ENCODE measurements around the gene OPHN1. TPM values are rescaled to one million over a fixed set of nuclear protein-coding genes. Genes with fewer than 3 reads are reported as not detected.
"Not testable (repeated sequence)": the region's sequence is repeated elsewhere in the genome, so short reads cannot be mapped to it uniquely, and the experiment has no call there.

Gene OPHN1
- total RNA-seq, 2 experiments from 2014 or later = 0.04 TPM; not detected in 1

DNA sequence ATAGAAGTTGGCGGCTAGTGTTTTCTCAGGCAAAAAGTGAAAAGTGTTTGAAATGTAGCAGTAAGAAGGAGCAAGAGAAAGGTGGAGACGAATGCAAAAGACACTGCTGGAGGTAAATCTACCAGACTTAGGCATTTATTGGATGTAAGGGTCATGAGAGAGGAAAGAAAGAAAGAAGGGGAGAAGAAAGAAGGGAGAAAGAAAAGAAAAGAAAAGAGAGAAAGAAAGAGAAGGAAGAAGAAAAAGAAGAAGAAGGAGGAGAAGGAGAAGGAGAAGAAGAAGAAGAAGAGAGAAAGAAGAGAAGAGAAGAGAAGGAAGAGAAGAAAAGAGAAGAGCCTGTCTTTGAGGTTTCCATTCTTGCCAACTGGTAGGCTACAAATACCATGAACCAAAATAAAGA, 31.2 kb downstream of the OPHN1 start:
- CTCF ChIA-PET = no interaction called here
- Mint-ChIP-seq H3K27me3 (peaks cover 2% of the 10 kb centered on the region), H3K4me1 (ENCODE audit: low read depth) (no peaks in the 10 kb centered on the region), H3K36me3 (ENCODE audit: low read depth) (no peaks in the 10 kb centered on the region), H3K27ac (no peak overlapping the region), H3K4me3 (no peak overlapping the region), H3K9me3 (no peaks in the 10 kb centered on the region)
- intact Hi-C loops (cut with micrococcal nuclease) = no loop called here
- ATAC-seq (no peak), DNase-seq (no peak)
- POLR2A ChIA-PET = no interaction called here
- TF ChIP-seq, protein P1, sequence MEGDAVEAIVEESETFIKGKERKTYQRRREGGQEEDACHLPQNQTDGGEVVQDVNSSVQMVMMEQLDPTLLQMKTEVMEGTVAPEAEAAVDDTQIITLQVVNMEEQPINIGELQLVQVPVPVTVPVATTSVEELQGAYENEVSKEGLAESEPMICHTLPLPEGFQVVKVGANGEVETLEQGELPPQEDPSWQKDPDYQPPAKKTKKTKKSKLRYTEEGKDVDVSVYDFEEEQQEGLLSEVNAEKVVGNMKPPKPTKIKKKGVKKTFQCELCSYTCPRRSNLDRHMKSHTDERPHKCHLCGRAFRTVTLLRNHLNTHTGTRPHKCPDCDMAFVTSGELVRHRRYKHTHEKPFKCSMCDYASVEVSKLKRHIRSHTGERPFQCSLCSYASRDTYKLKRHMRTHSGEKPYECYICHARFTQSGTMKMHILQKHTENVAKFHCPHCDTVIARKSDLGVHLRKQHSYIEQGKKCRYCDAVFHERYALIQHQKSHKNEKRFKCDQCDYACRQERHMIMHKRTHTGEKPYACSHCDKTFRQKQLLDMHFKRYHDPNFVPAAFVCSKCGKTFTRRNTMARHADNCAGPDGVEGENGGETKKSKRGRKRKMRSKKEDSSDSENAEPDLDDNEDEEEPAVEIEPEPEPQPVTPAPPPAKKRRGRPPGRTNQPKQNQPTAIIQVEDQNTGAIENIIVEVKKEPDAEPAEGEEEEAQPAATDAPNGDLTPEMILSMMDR (IDR thresholded peaks at IDR 0.05) = no peak

DNA sequence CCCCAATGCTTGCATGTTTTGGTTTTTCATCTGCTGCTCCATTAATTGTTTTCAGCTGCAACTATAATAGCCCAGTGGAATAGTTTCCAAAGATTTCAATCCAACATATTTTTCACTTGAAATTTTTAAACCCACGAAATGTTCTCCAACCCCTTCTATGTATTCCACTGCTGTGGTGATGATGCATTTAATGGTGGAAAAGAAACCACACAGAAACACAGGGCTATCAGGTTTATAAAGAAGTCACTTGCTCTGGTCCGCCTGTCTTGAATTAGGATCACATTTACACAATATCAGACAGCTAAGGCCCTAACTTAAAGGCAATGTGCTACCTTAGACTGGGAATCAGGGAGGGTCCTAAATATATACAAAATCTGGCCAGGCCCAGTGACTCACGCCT, 35.0 kb downstream of the OPHN1 start:
- TF ChIP-seq, protein P1 (IDR thresholded peaks at IDR 0.05) = no peak
- ChIA-PET POLR2A (no interaction called here), CTCF (no interaction called here)
- Mint-ChIP-seq H3K27me3 (peaks cover 2% of the 10 kb centered on the region), H3K4me1 (ENCODE audit: low read depth) (no peaks in the 10 kb centered on the region), H3K36me3 (ENCODE audit: low read depth) (no peaks in the 10 kb centered on the region), H3K9me3 (no peaks in the 10 kb centered on the region), H3K4me3 (no peak overlapping the region), H3K27ac (no peak overlapping the region)
- intact Hi-C loops (cut with micrococcal nuclease) = no loop called here
- DNase-seq (no peak), ATAC-seq (no peak)

DNA sequence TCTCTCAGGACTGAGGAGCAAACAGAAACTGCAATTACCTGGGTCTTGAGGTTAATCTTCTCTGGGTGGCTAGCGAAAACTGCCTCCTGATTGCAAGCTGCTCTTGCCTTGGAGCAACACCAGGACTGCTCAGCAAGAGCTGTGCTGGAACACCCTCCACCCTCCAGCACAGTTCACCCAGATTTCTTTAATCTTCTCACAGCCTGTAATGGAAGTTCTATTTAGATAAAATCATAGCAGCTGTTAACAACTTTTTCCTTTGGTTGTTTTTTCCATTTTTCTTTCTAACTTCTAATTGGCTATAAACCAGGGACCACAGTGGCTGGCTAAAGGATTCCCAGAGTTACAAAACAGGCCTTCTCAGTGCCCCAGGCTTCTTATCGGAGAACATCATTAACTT, 36.3 kb downstream of the OPHN1 start:
- TF ChIP-seq, protein P1 (IDR thresholded peaks at IDR 0.05) = no peak
- H3K36me3 Mint-ChIP-seq (ENCODE audit: low read depth) = no peaks in the 10 kb centered on the region
- H3K27ac Mint-ChIP-seq = no peak overlapping the region
- no peak overlapping the region for H3K4me3 Mint-ChIP-seq
- ChIA-PET CTCF (no interaction called here), POLR2A (no interaction called here)
- ATAC-seq (no peak), DNase-seq (no peak)
- H3K9me3 Mint-ChIP-seq = no peaks in the 10 kb centered on the region
- no peaks in the 10 kb centered on the region for H3K4me1 Mint-ChIP-seq (ENCODE audit: low read depth)
- intact Hi-C loops (cut with micrococcal nuclease) = no loop called here
- H3K27me3 Mint-ChIP-seq = peaks cover 2% of the 10 kb centered on the region

DNA sequence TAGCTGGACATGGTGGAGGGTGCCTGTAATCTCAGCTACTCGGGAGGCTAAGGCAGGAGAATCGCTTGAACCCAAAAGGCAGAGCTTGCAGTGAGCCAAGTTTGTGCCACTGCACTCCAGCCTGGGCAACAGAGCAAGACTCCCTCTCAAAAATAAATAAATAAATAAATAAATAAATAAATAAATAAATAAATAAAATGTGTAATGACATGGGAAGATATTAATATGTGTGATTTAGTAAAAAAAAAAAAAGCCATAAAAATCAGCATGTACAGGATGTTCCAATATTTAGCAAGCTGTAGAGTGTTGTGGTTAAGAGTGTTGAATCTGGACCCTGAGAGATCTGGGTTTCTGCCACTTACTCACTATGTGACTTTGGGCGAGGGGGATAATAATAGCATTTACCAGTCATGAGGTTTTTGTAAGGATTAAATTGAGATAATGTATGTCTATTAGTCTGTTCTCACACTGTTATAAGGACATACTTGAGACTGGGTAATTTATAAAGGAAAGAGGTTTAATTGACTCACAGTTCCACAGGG, 43.8 kb downstream of the OPHN1 start:
- CTCF ChIA-PET; POLR2A ChIA-PET; H3K9me3 Mint-ChIP-seq; ATAC-seq; intact Hi-C loops (cut with micrococcal nuclease); H3K4me1 Mint-ChIP-seq (ENCODE audit: low read depth); H3K36me3 Mint-ChIP-seq (ENCODE audit: low read depth); DNase-seq; H3K4me3 Mint-ChIP-seq; H3K27ac Mint-ChIP-seq; H3K27me3 Mint-ChIP-seq: not testable (repeated sequence)

DNA sequence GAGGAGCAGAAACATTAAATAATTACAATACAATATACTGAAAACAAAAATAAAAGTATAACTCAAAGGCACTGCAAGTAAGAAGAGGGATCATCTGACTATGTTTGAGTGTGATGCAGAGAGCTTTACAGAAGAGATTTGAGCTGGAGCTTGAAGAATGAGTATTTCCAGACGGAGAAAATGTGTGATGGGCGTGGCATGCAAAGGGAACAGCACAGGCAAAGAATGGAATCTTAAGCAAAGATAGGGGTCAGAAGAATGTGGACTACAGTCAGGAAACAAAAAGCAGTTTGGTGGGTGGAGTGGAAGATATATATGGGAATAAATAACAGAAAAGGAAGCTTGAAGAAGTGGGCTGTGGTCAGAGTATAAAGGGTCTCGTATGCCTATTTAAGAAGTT, 45.5 kb downstream of the OPHN1 start:
- DNase-seq = no peak
- TF ChIP-seq, protein P1 (IDR thresholded peaks at IDR 0.05) = no peak
- Mint-ChIP-seq H3K4me1 (ENCODE audit: low read depth) (no peaks in the 10 kb centered on the region), H3K36me3 (ENCODE audit: low read depth) (no peaks in the 10 kb centered on the region), H3K27ac (no peak overlapping the region), H3K9me3 (no peaks in the 10 kb centered on the region), H3K4me3 (no peak overlapping the region), H3K27me3 (peaks cover 2% of the 10 kb centered on the region)
- CTCF ChIA-PET = no interaction called here
- no peak for ATAC-seq
- POLR2A ChIA-PET = no interaction called here
- intact Hi-C loops (cut with micrococcal nuclease) = no loop called here

DNA sequence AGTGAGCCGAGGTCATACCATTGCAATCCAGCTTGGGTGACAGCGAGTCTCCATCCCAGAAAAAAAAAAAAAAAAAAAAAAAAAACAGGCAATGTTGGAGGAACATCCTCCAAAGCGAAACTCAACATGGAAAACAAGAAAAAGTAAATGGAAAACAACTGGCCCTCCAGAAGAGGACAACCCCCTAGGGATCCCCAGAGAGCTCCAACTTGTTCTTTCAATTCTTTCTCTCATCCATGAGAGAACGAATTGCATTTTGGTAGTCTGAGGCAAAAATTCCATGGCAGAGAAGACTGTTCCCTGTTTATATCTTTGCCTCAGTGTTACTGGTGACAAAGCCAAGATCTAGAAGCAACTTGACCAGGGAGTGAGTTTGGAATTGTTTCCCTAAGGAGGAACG, 49.8 kb downstream of the OPHN1 start:
- H3K4me1 Mint-ChIP-seq (ENCODE audit: low read depth) = no peaks in the 10 kb centered on the region

DNA sequence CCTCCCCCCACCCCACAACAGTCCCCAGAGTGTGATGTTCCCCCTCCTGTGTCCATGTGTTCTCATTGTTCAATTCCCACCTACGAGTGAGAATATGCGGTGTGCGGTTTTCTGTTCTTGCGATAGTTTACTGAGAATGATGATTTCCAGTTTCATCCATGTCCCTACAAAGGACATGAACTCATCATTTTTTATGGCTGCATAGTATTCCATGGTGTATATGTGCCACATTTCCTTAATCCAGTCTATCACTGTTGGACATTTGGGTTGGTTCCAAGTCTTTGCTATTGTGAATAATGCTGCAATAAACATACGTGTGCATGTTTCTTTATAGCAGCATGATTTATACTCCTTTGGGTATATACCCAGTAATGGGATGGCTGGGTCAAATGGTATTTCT, 55.7 kb downstream of the OPHN1 start:
- H3K27me3 Mint-ChIP-seq; CTCF ChIA-PET; H3K4me1 Mint-ChIP-seq (ENCODE audit: low read depth); H3K27ac Mint-ChIP-seq; H3K9me3 Mint-ChIP-seq; H3K4me3 Mint-ChIP-seq; POLR2A ChIA-PET; intact Hi-C loops (cut with micrococcal nuclease); H3K36me3 Mint-ChIP-seq (ENCODE audit: low read depth); ATAC-seq; DNase-seq: not testable (repeated sequence)

More for the DNA sequence above, 49.8 kb downstream of the OPHN1 start:
- intact Hi-C loops (cut with micrococcal nuclease) = no loop called here
- DNase-seq (no peak), ATAC-seq (no peak)
- Mint-ChIP-seq H3K4me3 (no peak overlapping the region), H3K27ac (no peak overlapping the region), H3K36me3 (ENCODE audit: low read depth) (no peaks in the 10 kb centered on the region), H3K9me3 (no peaks in the 10 kb centered on the region), H3K27me3 (peaks cover 6% of the 10 kb centered on the region)
- CTCF ChIA-PET = no interaction called here
- TF ChIP-seq, protein P1 (IDR thresholded peaks at IDR 0.05) = no peak
- POLR2A ChIA-PET = no interaction called here
